ENCODE results near the gene SUCO.

DNA sequence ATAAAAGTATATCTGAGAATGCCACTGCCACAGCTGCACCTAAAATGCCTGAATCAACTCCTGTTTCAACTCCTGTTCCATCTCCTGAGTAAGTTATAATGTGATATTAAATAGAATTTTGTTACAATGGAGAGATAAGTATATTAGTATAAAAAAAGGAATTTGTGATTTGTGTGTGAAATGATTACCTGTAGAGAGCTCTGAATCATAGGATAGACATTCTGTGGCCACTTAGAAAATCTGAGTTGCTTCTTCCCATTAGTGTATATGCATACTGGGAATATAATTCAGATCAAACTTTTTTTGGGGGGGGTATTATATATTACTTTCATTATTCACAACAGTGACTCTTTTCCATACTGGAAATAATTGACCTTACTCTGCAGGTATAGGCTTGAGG is 52.9 kb downstream of the SUCO start:
- TF ChIP-seq EGR1 (IDR thresholded peaks at IDR 0.05) = no peak
- TF ChIP-seq, protein P1, sequence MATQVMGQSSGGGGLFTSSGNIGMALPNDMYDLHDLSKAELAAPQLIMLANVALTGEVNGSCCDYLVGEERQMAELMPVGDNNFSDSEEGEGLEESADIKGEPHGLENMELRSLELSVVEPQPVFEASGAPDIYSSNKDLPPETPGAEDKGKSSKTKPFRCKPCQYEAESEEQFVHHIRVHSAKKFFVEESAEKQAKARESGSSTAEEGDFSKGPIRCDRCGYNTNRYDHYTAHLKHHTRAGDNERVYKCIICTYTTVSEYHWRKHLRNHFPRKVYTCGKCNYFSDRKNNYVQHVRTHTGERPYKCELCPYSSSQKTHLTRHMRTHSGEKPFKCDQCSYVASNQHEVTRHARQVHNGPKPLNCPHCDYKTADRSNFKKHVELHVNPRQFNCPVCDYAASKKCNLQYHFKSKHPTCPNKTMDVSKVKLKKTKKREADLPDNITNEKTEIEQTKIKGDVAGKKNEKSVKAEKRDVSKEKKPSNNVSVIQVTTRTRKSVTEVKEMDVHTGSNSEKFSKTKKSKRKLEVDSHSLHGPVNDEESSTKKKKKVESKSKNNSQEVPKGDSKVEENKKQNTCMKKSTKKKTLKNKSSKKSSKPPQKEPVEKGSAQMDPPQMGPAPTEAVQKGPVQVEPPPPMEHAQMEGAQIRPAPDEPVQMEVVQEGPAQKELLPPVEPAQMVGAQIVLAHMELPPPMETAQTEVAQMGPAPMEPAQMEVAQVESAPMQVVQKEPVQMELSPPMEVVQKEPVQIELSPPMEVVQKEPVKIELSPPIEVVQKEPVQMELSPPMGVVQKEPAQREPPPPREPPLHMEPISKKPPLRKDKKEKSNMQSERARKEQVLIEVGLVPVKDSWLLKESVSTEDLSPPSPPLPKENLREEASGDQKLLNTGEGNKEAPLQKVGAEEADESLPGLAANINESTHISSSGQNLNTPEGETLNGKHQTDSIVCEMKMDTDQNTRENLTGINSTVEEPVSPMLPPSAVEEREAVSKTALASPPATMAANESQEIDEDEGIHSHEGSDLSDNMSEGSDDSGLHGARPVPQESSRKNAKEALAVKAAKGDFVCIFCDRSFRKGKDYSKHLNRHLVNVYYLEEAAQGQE (IDR thresholded peaks at IDR 0.05; ENCODE audit: low read depth) = no peak
